GM12892 (cell line): ENCODE data around the gene LRRC2.

Source experiments
- POLR2A ChIP-seq: IDR thresholded peaks from 2 replicates; pipeline ENCODE4 v1.6.1; 2011; ENCODE audit warnings: low read depth, low read length, control low read depth
- POLR2AphosphoS5 ChIP-seq: IDR thresholded peaks from 2 replicates; pipeline ENCODE4 v1.6.1; 2011; ENCODE audit warnings: low read depth, low read length, control low read depth

DNA sequence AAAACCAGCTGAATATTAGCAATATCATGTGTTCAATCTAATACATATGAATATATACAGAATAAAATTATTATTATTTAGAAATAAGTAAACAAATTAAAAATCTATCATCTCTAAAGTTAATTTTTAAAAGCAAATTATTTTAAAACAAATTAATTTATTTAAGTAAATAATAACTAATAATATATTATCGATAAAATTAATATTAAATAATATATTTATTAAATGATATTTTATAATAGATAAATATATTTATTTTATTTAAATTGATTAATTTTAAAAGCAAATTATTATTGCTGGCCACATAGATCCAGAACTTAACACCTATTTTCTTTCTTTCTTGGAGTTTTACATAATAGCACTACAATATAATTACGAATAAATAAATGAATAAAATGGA is 46.1 kb downstream of the LRRC2 start:
- TF ChIP-seq POLR2A: no peak
- TF ChIP-seq POLR2AphosphoS5: no peak
